ENCODE measurements around the gene HYAL3.

DNA sequence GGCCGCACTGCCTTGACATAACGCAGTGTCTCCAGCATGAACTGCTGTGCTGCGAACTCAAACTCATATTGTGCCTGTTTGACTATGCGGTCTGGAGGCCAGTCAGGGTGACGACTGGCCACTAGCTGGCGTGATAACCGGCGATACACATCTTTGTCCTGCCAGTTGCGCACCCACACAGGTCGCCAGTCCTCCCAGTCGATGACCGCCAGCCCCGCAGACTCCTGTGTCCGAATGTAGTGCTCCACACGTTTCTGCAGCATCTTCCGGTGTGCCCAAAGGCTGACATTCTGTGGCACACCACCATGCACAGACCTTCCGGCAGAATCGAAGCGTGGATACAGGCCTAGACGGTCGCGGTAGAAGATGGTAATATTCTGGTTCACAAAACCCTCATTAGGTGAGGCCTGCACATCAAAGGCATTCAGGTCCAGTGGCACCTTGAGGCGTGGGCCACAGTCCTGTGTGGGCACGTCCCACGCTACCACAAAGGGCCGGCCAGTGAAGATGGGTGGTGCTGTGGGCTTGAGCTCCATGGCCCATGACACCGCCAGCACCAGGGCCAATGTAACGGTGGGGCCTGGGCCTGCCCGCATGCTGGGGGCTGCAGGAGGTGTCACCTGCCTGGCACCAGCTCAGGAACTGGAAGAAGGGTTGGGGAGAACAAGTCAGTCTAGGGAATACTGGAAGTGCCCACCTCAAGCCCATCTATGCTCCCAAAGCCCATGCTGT is 20.9 kb upstream of the HYAL3 start:
- TF ChIP-seq BRCA1 (IDR thresholded peaks at IDR 0.05; ENCODE audit: low read depth, low read length), result no peak
- TF ChIP-seq EZH2 (IDR thresholded peaks at IDR 0.05; ENCODE audit: borderline replicate concordance, control insufficient read depth, low read depth, low read length), result no peak
- TF ChIP-seq, protein P1, sequence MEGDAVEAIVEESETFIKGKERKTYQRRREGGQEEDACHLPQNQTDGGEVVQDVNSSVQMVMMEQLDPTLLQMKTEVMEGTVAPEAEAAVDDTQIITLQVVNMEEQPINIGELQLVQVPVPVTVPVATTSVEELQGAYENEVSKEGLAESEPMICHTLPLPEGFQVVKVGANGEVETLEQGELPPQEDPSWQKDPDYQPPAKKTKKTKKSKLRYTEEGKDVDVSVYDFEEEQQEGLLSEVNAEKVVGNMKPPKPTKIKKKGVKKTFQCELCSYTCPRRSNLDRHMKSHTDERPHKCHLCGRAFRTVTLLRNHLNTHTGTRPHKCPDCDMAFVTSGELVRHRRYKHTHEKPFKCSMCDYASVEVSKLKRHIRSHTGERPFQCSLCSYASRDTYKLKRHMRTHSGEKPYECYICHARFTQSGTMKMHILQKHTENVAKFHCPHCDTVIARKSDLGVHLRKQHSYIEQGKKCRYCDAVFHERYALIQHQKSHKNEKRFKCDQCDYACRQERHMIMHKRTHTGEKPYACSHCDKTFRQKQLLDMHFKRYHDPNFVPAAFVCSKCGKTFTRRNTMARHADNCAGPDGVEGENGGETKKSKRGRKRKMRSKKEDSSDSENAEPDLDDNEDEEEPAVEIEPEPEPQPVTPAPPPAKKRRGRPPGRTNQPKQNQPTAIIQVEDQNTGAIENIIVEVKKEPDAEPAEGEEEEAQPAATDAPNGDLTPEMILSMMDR (IDR thresholded peaks at IDR 0.05 in 2 of 3, conservative IDR thresholded peaks at IDR 0.05 in 1 of 3; ENCODE audit: control insufficient read depth in 2 of 3, extremely low read depth in 1 of 3, insufficient read depth in 1 of 3, low read depth in 3 of 3, low read length in 3 of 3), result no peak
- TF ChIP-seq EP300 (IDR thresholded peaks at IDR 0.05; ENCODE audit: borderline replicate concordance in 1 of 2, control insufficient read depth in 1 of 2, low read depth in 2 of 2, low read length in 2 of 2), result no peak
- TF ChIP-seq, protein P2, sequence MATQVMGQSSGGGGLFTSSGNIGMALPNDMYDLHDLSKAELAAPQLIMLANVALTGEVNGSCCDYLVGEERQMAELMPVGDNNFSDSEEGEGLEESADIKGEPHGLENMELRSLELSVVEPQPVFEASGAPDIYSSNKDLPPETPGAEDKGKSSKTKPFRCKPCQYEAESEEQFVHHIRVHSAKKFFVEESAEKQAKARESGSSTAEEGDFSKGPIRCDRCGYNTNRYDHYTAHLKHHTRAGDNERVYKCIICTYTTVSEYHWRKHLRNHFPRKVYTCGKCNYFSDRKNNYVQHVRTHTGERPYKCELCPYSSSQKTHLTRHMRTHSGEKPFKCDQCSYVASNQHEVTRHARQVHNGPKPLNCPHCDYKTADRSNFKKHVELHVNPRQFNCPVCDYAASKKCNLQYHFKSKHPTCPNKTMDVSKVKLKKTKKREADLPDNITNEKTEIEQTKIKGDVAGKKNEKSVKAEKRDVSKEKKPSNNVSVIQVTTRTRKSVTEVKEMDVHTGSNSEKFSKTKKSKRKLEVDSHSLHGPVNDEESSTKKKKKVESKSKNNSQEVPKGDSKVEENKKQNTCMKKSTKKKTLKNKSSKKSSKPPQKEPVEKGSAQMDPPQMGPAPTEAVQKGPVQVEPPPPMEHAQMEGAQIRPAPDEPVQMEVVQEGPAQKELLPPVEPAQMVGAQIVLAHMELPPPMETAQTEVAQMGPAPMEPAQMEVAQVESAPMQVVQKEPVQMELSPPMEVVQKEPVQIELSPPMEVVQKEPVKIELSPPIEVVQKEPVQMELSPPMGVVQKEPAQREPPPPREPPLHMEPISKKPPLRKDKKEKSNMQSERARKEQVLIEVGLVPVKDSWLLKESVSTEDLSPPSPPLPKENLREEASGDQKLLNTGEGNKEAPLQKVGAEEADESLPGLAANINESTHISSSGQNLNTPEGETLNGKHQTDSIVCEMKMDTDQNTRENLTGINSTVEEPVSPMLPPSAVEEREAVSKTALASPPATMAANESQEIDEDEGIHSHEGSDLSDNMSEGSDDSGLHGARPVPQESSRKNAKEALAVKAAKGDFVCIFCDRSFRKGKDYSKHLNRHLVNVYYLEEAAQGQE (IDR thresholded peaks at IDR 0.05; ENCODE audit: low read depth, low read length), result no peak
- no peak for TF ChIP-seq POLR2A (IDR thresholded peaks at IDR 0.05; ENCODE audit: low read depth, low read length)
- TF ChIP-seq, protein P3, sequence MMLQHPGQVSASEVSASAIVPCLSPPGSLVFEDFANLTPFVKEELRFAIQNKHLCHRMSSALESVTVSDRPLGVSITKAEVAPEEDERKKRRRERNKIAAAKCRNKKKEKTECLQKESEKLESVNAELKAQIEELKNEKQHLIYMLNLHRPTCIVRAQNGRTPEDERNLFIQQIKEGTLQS (IDR thresholded peaks at IDR 0.05; ENCODE audit: borderline replicate concordance, extremely low read depth, low read depth, low read length), result no peak
- no peak for TF ChIP-seq FOS (IDR thresholded peaks at IDR 0.05; ENCODE audit: borderline replicate concordance, extremely low read depth, insufficient read length)
- no peak for TF ChIP-seq KAT2A (conservative IDR thresholded peaks at IDR 0.05; ENCODE audit: control insufficient read depth, low read depth, low read length)

Data from GM12878 (cell line).